ENCODE results near the gene RNASE11. TPM values are rescaled to one million over a fixed set of nuclear protein-coding genes. Genes with fewer than 3 reads are reported as not detected.

The RNASE11 gene
- not detected in 2 replicates for total RNA-seq

GRCh38 chr14:20587489-20588154, at the start of gene RNASE11:
Gene RNASE11, minus strand, starts transcription at chr14:20588001.

GRCh38 chr14:20591235-20591634, 3.4 kb upstream of the RNASE11 start, which contains the start of gene RNASE12:
Gene RNASE12, minus strand, starts transcription at chr14:20591376. Its CDS starts 653 bp downstream, at chr14:20590723.

DNA sequence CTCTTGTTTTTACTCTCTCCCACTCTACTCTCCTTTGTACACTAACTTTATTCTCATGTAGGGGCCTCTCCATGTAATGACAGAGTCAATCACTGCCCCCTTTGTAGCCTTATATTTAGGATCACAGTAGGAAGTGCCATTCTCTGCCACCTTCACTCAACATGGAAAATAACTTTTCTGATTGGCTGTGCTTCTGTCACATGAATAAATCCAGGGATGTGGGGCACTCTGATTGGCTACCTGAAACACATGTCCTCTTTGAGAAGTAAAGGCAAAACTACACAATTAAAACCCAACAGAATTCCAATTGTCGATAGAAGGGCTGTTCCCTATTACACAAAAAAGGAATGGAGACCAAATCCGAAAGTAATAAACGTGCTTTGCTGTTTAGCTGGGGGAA, 26.8 kb downstream of the RNASE11 start, which contains the start of gene RNASE9:
TSS of gene RNASE9 (minus strand) at position 87 of the 400 bp plus-strand sequence.

Other genes starting within 250 kb of the RNASE11 start
- 10.1 and 18.9 TPM in 2 replicates for gene PARP2, start 244.4 kb downstream of the RNASE11 start, total RNA-seq
- gene TEP1, start 174.5 kb downstream of the RNASE11 start, total RNA-seq = 15.8 and 27.2 TPM in 2 replicates
- gene KLHL33, start 151.8 kb downstream of the RNASE11 start, total RNA-seq = under 0.01 TPM in 1 of 2 replicates, not detected in the other
- 31.3 and 60.0 TPM in 2 replicates for gene OSGEP, start 133.2 kb downstream of the RNASE11 start, total RNA-seq
- 70.2 and 100 TPM in 2 replicates for gene APEX1, start 132.8 kb downstream of the RNASE11 start, total RNA-seq
- gene PIP4P1, start 126.6 kb downstream of the RNASE11 start, total RNA-seq = 24.3 and 43.5 TPM in 2 replicates
- gene PNP, start 118.6 kb downstream of the RNASE11 start, total RNA-seq = 79.7 and 104 TPM in 2 replicates
- gene RNASE10, start 82.5 kb downstream of the RNASE11 start, total RNA-seq = not detected in 2 replicates
- gene RNASE9, start 27.0 kb downstream of the RNASE11 start, total RNA-seq = not detected in 2 replicates
- not detected in 2 replicates for gene RNASE12, start 3.4 kb upstream of the RNASE11 start, total RNA-seq
- not detected in 2 replicates for gene OR6S1, start 53.7 kb upstream of the RNASE11 start, total RNA-seq
- gene RNASE4, start 96.6 kb upstream of the RNASE11 start, total RNA-seq = 2.9 and 7.0 TPM in 2 replicates
- gene ANG, start 100.8 kb upstream of the RNASE11 start, total RNA-seq = 1.4 and 6.8 TPM in 2 replicates
- not detected in 2 replicates for gene EDDM3A, start 157.9 kb upstream of the RNASE11 start, total RNA-seq
- not detected in 2 replicates for gene EDDM3B, start 180.4 kb upstream of the RNASE11 start, total RNA-seq
- not detected in 2 replicates for gene RNASE6, start 193.3 kb upstream of the RNASE11 start, total RNA-seq
- 0.43 TPM in 1 of 2 replicates, not detected in the other for gene RNASE1, start 214.8 kb upstream of the RNASE11 start, total RNA-seq

Data from placental pericyte (primary cell).